ENCODE data around the gene KLC1.

DNA sequence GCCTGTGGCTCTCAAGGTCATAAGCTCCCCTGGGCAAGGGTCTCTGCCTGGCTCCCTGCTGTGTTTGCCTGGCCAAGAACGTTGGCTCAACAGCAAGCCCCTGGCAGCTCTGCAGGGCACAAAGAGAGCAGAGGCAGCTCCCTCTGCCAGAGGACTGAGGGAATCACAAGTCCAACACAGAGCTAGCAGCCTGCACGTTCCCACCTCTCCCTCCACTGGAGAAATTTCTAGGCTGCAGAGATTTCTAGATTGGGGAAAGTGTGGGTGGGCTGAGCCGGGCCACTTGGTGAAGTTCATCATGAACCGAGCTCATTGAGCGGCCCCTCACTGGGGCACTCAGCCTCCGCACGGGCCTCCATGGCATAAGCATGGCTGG lies 106.4 kb downstream of the KLC1 start:
- TF ChIP-seq CTCF (IDR thresholded peaks at IDR 0.05): no peak
- no peak for TF ChIP-seq EZH2 (IDR thresholded peaks at IDR 0.05; ENCODE audit: borderline replicate concordance, insufficient read depth, low read depth, low read length, poor library complexity, severe bottlenecking)

Data from B cell (primary cell).